Pons (tissue), 1 donor: Measurements from ENCODE around the gene CFAP100.

Experiments used
- DNase-seq: peaks from one replicate; pipeline ENCODE4 v3.0.0-alpha.2; 2016; ENCODE audit warnings: low spot score

Gene CFAP100

GRCh38 chr3:126442094-126442855, 47.6 kb downstream of the CFAP100 start:
- DNase-seq, result peak; percentile 4

- DNase-seq, result no peak
Observed at GRCh38 chr3:126442856-126443242, 48.1 kb downstream of the CFAP100 start.

DNA sequence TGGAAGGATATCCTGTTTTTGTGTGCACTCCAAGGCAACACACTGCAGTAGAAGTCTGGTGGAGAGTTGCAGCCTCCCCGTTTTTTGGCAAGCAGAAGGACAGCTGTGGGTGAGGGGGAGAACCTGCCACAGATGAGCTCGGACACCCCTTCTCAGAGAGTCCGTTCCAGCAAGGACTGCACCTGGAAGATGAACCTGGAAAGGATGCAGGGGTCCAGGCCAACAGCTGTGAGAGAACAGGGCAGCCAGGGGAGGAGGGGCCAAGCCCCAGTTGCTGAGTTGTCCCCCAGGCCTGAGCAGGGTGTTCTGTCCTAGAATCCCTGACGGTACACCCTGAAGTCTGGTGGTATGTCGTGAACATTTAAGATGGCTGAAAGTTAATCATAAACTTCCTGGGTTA, 50.8 kb downstream of the CFAP100 start:
- no peak for DNase-seq

DNA sequence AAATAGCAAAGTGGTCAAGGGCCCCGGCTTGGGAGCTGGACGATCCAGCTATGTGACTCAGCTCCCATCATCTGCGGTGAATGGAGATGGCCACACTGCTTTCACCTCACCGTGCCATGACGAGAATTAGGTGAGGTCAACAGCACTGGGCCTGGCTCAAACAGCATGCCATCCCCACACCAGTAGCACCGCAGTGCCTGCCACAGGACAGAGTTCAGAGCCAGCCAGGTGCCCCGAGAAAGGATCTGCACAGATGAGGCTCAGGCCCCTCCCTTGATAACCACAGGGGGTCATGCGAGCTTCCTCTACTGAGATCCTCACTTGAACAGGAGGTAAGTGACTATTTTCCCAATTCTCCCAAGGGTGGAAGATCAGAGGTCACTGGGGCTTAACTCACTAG, 51.6 kb downstream of the CFAP100 start:
- DNase-seq, result no peak

GRCh38 chr3:126446791-126447190, 52.1 kb downstream of the CFAP100 start:
- DNase-seq, result no peak

GRCh38 chr3:126447456-126448106, 52.9 kb downstream of the CFAP100 start:
- no peak for DNase-seq

DNA sequence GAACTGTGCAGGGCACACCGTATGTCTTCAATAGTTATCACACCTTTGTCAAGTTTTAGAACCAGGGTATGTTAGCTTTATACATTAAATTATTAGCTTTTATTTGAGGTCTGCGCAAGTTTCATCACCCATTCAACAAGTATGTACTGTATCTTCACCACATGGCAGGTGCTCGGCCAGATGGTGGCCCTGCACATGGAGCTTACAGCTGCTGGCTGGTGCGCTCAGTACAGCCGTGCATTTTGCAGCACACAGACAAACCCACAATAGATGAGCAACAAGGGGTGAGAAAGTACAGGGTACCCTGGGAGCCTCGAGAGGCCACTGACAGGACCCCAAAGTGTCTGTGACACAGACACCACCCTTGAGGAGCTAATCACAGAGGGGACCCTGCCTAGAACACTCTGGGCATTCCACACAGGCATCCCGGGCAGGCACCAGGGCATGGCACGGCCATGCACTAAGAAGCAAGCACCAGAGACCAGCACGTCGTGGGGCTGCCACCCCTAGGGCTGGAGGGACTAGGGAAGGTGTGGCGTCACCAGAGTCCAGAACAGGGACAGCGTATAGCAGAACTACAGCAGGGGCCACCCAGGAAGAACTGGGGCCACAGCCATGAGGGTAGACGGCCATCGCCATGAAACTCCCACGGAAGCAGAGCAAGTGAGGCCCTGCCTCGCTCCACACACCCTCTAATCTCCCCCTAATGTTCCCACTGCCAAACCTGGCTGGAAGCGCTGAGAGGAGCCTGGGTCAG, 53.6 kb downstream of the CFAP100 start:
- DNase-seq, result no peak

DNA sequence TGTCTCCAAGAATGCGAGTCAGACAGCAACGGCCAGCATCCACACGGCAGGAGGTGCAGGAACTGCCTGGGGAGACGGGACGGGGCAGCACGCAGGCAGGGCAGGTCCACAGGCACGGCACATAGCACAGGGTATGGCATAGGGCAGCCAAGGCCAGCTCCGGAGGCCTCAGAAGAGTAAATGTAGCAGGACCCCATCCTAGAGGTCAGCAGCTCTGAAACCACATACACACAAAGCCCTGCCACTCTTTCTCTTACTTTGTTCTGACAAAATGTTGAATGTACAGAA, 54.1 kb downstream of the CFAP100 start:
- DNase-seq, result no peak

DNA sequence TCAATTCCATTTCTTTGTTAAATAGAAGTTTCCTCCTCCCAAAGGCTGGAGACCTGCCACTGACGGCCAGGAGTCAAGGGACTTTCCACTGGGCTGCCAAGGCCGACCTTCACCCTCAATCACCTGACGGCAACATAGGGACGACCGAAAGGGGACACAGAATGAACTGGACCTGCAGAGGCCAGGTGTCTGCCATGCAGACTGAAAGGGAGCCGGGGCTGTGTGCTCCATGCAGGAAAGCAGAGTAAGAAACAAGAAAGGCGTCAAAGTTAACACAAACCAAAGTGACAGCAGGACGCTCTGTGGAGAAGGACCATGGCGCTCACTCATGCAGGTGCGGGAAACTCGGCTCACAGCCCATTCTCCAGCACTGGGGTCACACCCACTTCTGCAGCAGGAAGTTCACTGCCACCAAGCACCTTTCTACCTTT, 54.9 kb downstream of the CFAP100 start:
- DNase-seq, result no peak

GRCh38 chr3:126450219-126450618, 55.5 kb downstream of the CFAP100 start:
- DNase-seq, result no peak

- no peak for DNase-seq
Observed at GRCh38 chr3:126450744-126451143, 56.0 kb downstream of the CFAP100 start.

DNA sequence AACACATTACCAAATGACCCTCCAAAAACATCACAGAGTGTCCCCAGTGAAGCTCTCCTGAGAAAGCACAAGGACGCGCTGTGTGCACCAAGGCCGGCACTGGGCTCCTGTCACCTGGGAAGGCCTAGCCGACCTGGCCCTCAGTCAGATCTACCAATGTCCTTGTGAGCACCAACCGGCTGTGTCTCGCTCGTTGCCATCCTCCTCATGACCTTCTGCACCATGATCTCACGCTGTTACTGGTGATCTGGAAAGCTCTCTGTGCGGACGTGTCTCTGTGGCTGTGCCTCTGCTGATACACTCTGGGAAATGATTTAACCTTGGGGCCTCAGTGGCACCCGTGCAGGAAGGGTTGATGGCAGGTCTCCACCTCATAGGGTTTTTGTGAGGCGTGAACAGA, 56.8 kb downstream of the CFAP100 start:
- no peak for DNase-seq

GRCh38 chr3:126452213-126452612, 57.5 kb downstream of the CFAP100 start:
- DNase-seq, result no peak

GRCh38 chr3:126454025-126454424, 59.3 kb downstream of the CFAP100 start:
- no peak for DNase-seq

GRCh38 chr3:126454437-126455198, 59.9 kb downstream of the CFAP100 start:
- no peak for DNase-seq

GRCh38 chr3:126456211-126456610, 61.5 kb downstream of the CFAP100 start:
- no peak for DNase-seq

DNA sequence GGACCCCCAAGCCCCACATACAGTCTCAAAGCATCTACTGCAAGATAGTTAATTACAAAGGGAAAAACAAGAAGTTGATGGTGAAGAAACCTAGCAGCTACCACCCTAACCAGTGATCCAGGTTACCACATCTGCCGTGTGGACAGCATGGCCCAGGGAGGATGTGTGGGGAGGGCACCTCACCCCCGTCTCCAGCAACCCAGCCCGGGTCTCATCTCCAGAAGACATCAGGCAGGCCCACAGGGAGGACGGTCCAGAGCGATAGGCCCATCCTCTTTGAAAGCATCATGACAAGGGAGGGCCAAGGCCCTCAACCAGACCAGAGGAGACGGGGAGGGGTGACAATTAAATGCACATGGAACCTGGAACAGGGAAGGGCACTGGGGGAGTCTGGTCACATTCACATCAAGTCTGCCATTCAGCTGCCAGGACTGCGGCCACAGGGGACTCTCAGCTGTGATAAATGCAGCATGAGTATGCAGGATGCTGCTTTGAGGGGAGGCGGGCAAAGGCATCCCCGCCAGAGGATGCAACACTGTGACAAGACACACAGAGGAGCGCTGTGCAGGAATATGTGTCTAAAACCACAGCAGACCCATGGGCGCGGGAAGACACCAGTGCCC, 62.2 kb downstream of the CFAP100 start:
- no peak for DNase-seq

DNA sequence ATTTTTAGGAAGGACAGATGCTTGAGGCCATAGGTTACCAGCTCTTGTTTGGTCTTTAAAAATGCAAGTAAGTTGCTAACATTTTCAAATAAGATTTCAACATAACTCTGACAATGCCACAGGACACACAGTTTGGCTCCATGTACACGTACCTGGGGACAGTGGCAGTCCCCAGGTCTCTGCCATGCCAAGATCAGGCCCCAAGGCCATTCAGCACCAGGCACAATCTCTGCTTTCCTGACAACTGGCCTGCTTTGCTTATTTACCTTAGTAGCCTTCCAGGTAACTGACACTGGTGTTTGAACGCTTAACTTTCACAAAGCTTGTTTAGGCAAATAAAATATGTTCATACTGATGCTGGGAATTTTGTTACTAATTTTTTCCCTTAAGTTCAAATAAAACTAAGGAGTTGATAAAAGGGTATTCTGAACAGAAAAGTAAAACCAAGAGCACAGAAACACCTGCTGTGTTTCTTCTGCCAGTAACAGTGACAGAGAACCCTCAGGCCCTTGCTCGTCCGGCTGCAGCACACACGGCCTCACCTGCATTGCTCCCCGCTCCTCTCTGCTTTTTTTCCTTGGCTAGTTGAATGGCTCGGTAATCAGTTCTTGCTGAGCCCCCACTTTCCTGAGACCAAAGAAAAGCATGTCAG, 64.5 kb downstream of the CFAP100 start:
- DNase-seq, result no peak

DNA sequence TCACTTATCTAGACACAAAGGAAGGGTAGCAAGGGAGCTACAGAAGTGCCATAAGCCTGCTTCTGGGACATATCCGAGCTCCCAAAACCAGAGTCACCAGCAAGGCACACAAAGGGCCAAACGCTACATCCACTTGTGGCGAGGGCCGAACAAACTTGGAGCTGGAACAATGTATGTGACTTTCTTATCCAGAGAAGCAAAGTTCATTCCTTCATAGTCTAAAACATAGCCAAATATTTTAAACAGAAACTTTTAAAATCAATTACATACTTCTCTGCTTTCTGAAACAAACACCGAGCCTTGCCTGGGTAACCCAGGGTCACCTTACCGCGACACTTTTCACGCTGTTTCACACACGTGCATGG, 65.0 kb downstream of the CFAP100 start:
- DNase-seq, result no peak

DNA sequence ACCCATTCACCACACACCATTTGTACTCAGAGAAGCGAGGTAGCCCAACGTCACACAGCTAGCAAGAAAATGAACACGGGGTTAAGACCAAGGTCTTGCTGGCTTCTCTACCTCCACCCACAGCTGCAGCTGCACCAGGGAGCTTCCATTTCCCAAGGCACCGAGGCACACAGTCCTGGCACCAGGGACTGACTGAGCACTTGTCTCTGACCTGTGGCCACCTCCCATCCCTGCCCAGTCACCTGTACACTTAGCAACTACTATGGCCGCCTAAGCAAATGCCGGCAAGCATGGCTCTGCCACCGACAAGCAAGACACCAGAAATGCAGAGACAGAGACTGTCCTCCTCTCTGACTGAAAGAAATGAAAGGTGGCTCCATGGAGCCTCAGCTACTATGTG, 65.7 kb downstream of the CFAP100 start:
- DNase-seq, result no peak

DNA sequence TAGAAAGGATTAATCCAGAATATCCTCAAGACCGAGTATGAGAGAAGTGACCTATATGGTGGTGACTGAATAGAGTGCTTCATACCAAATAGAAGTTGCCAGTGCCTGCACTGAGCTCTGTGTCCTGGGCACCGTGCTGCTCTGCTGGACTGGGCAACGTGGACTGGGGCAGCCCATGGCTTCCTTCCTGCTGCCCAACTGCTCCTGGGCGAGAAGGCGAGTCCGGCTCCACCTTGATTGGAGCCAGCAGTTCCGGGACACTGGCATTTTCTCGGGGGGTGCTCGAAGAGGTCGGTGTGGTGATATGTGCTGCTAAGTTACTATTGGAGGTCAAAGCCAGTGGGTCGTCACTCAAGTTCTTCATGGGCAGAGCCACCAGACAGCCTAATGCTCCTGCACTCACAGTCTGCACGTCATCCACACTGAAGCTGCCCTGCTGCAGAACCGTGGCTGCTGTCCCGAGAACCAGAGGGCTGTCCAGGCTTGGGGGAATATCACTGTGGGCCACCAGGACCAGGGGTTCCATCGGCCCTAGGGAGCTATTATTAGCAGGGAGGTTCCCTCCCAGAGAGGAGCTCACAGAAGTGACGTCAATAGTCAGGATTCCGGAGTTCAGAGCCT, 66.9 kb downstream of the CFAP100 start:
- no peak for DNase-seq
